ENCODE measurements around the gene ACOX3. TPM values are rescaled to one million over a fixed set of nuclear protein-coding genes. Genes with fewer than 3 reads are reported as not detected.

Gene ACOX3
- total RNA-seq, 1 donor from 2014 or later: 51.6 TPM

DNA sequence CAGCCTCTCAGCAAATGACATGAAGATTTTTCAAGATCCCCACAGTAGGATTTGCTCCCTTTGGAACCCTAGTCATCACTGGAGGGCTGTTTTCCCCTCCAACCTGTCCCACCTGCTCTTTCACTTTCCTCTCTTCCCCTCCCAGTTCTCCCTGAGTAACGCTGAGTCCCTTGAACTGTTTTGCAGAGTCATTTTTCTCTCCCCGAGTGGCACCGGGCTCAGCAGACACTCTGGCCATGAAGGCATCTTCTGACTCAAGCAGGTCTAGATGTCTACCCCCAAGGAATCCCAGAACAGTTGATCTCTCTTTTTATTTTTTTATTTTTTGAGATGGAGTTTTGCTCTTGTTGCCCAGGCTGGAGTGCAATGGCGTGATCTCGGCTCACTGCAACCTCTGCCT is 118.8 kb downstream of the ACOX3 start:
- no peaks in the 10 kb centered on the region for H3K36me3 Mint-ChIP-seq (ENCODE audit: low read depth)
- TF ChIP-seq, protein P1, sequence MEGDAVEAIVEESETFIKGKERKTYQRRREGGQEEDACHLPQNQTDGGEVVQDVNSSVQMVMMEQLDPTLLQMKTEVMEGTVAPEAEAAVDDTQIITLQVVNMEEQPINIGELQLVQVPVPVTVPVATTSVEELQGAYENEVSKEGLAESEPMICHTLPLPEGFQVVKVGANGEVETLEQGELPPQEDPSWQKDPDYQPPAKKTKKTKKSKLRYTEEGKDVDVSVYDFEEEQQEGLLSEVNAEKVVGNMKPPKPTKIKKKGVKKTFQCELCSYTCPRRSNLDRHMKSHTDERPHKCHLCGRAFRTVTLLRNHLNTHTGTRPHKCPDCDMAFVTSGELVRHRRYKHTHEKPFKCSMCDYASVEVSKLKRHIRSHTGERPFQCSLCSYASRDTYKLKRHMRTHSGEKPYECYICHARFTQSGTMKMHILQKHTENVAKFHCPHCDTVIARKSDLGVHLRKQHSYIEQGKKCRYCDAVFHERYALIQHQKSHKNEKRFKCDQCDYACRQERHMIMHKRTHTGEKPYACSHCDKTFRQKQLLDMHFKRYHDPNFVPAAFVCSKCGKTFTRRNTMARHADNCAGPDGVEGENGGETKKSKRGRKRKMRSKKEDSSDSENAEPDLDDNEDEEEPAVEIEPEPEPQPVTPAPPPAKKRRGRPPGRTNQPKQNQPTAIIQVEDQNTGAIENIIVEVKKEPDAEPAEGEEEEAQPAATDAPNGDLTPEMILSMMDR (IDR thresholded peaks at IDR 0.05): no peak
- DNase-seq (ENCODE audit: low spot score): no peak

DNA sequence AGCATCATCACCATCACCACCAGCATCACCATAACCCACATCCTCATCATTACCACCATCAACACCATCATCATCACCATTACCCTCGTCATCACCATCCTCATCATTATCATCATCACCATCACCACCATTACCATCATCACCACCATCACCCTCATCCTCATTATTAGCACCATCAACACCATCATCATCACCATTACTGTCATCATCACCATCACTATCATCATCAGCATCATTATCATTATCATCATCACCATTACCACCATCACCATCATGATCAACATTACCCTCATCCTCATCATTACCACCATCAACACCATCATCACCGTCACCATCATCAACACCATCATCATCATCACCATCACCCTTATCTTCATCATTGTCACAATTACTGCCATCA is 119.3 kb downstream of the ACOX3 start:
- Mint-ChIP-seq H3K9me3 (ENCODE audit: low read depth) (peaks cover 8% of the 10 kb centered on the region), H3K27ac (ENCODE audit: unreplicated experiment) (no peak overlapping the region), H3K27me3 (ENCODE audit: low read depth) (peaks cover 1% of the 10 kb centered on the region), H3K4me3 (ENCODE audit: unreplicated experiment) (no peak overlapping the region), H3K36me3 (ENCODE audit: low read depth) (no peaks in the 10 kb centered on the region), H3K4me1 (ENCODE audit: low read depth) (peaks cover 4% of the 10 kb centered on the region)
- DNase-seq (ENCODE audit: low spot score): no peak
- TF ChIP-seq, protein P1 (IDR thresholded peaks at IDR 0.05): no peak

More for the DNA sequence above, 118.8 kb downstream of the ACOX3 start:
- Mint-ChIP-seq H3K27me3 (ENCODE audit: low read depth) (peaks cover 1% of the 10 kb centered on the region), H3K9me3 (ENCODE audit: low read depth) (peaks cover 9% of the 10 kb centered on the region), H3K4me1 (ENCODE audit: low read depth) (peaks cover under 1% of the 10 kb centered on the region), H3K4me3 (ENCODE audit: unreplicated experiment) (no peak overlapping the region), H3K27ac (ENCODE audit: unreplicated experiment) (no peak overlapping the region)

DNA sequence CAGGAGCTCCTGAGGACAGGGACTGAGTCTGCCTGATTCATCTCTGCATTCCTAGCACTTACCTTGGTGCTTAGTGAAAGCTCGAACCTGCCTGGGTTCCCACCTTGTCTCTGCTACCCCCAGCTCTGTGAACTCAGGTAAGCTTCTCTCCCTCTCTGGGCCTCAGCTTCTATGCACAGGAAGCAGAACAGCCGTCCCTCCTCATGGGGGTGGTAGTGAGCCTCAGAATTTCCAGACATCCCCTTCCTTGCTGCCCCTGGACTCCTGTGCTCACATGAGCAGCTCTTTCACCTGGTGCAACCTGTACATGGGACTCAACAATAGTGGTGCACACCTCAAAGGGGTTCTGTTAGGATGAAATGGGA is 120.2 kb downstream of the ACOX3 start:
- H3K27me3 Mint-ChIP-seq (ENCODE audit: low read depth): peaks cover 1% of the 10 kb centered on the region
- H3K4me3 Mint-ChIP-seq (ENCODE audit: unreplicated experiment): no peak overlapping the region
- H3K36me3 Mint-ChIP-seq (ENCODE audit: low read depth): no peaks in the 10 kb centered on the region
- H3K27ac Mint-ChIP-seq (ENCODE audit: unreplicated experiment): no peak overlapping the region
- TF ChIP-seq, protein P1 (IDR thresholded peaks at IDR 0.05): peak; percentile 22
- DNase-seq (ENCODE audit: low spot score): no peak
- peaks cover 13% of the 10 kb centered on the region for H3K4me1 Mint-ChIP-seq (ENCODE audit: low read depth)
- H3K9me3 Mint-ChIP-seq (ENCODE audit: low read depth): peaks cover 8% of the 10 kb centered on the region

DNA sequence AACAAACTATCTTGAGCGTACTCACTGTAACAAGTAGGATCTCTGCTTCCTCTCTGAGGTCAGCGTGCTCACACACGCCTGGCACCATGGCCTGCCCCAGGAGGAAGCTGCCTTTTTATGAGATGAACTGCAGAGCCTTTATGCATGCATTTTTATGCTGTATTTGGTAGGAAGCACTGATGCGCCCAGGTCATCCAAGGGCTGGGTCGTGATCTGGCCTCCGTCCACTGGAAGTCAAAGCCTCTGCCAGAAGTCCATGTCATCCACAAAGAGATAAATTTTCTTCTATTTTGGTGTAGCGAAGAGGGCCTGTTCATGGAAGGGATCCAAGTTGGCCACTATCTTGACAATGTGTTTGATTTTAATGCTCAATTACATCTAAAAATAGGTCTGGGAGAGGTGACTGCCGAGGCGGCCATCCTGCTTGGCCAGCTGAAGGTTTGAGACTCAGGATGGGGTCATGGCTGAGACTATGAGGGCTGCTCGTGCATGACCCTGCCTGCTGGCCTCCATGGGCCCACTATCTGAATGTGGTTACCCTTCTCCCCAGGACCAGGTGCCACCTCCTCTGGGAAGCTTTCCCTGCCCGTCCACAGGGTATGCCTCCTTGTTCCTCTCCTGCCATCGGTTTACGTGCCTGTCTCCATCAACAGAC is 120.7 kb downstream of the ACOX3 start:
- Mint-ChIP-seq H3K4me3 (ENCODE audit: unreplicated experiment) (no peak overlapping the region), H3K27ac (ENCODE audit: unreplicated experiment) (no peak overlapping the region), H3K36me3 (ENCODE audit: low read depth) (no peaks in the 10 kb centered on the region), H3K9me3 (ENCODE audit: low read depth) (peaks cover 8% of the 10 kb centered on the region), H3K4me1 (ENCODE audit: low read depth) (peaks cover 14% of the 10 kb centered on the region), H3K27me3 (ENCODE audit: low read depth) (peaks cover 1% of the 10 kb centered on the region)
- peak; percentile 46 for DNase-seq (ENCODE audit: low spot score)
- TF ChIP-seq, protein P1 (IDR thresholded peaks at IDR 0.05): no peak

DNA sequence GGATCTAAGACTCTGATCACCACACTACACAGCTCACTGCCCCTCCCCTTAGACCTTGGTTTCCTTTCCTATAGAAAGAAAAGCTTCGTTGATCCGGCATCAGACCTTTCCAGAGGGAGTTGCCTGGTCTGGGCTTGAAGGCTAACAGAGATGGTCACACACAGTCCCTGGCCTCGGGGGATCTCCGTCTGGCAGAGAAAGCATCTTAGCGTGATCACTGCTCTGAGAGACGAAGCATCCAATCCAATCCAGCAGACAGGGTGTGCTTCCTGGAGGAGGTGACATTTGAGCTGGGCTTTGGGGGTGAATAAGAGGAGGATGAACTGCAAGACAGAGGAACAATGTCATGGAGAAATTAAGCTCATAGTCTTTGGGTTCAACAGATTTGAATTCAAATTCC is 121.5 kb downstream of the ACOX3 start:
- H3K4me1 Mint-ChIP-seq (ENCODE audit: low read depth): peaks cover 14% of the 10 kb centered on the region
- no peak overlapping the region for H3K4me3 Mint-ChIP-seq (ENCODE audit: unreplicated experiment)
- peaks cover 5% of the 10 kb centered on the region for H3K9me3 Mint-ChIP-seq (ENCODE audit: low read depth)
- H3K27me3 Mint-ChIP-seq (ENCODE audit: low read depth): peaks cover 1% of the 10 kb centered on the region
- no peak overlapping the region for H3K27ac Mint-ChIP-seq (ENCODE audit: unreplicated experiment)
- no peaks in the 10 kb centered on the region for H3K36me3 Mint-ChIP-seq (ENCODE audit: low read depth)
- TF ChIP-seq, protein P1 (IDR thresholded peaks at IDR 0.05): no peak
- peak; percentile 49 for DNase-seq (ENCODE audit: low spot score)

Measured in chondrocyte (in vitro differentiated cells).